ENCODE data around the gene GNL1.
A peak's percentile ranks its signal among the peaks of the same experiment; 100 is the strongest.
"Not testable (repeated sequence)": the region's sequence is repeated elsewhere in the genome, so short reads cannot be mapped to it uniquely, and the experiment has no call there.

Gene GNL1

DNA sequence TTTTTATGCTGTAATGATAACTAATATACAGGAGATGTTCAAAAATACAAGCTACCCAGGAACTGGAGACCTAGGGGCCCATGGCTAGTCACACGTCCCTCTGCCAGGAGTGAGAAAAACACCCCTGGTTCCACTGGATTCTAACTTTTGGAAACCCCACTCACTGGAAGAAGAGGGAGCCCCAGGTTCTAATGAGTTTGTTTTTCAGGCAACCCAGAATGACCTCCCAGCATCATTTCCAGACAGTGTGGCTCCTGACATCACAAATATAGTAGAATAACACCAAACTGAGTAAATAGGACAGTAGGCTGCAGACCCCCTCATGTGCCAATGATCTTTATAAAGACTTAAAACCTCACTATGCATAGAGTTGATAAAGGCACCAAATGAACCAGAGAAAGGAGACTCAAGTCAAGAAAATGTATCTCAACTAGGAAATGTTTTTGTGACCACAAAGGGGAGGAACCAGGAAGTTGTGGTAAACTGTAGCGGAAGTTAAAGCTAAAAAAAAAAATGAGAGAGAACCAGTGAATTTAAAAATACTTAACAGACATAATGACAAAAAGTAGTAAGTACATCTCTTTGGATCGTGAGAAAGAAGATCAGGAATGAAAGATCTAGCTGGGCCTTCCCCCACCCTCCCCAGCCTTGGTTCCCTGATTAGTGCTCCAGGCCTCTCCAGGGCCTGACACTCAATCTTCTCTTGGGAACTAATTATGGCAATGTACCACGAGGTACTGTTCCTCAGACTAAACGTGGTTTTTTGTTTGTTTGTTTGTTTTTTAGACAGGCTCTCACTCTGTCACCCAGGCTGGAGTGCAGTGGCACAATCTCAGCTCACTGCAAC, 47.2 kb downstream of the GNL1 start:
- DNase-seq (ENCODE audit: extremely low spot score): peak; percentile 50
- no peak for TF ChIP-seq CTCF (IDR thresholded peaks at IDR 0.05; ENCODE audit: control extremely low read depth, extremely low read depth, low read depth, missing control alignments)
- ChIA-PET POLR2A (interaction anchor here (1.0 to 1.4 kb wide), 3 partner anchors 15 to 106 kb away, joined by 3 to 5 read pairs (median 4); no protein-coding TSS in a partner anchor), CTCF (interaction anchor here (1.0 to 5.1 kb wide), 11 partner anchors 9 to 164 kb away, joined by 3 to 27 read pairs (median 5); partner anchors contain the start of gene DHX16)

GRCh38 chr6:30507849-30508827, 48.2 kb downstream of the GNL1 start:
- CTCF ChIA-PET: interaction anchor here (1.1 to 5.1 kb wide), 7 partner anchors 11 to 37 kb away, joined by 3 to 27 read pairs (median 5); no protein-coding TSS in a partner anchor

GRCh38 chr6:30500421-30501355, 55.6 kb downstream of the GNL1 start:
- POLR2A ChIA-PET: no interaction called here
- CTCF ChIA-PET: interaction anchor here (1.0 to 6.6 kb wide), 7 partner anchors 8 to 43 kb away, joined by 3 to 49 read pairs (median 11); no protein-coding TSS in a partner anchor
- DNase-seq (ENCODE audit: extremely low spot score): no peak
- no peak for TF ChIP-seq CTCF (IDR thresholded peaks at IDR 0.05; ENCODE audit: control extremely low read depth, extremely low read depth, low read depth, missing control alignments)

More at GRCh38 chr6:30507849-30508827, 48.2 kb downstream of the GNL1 start:
- DNase-seq (ENCODE audit: extremely low spot score): peak; percentile 29
- no peak for TF ChIP-seq CTCF (IDR thresholded peaks at IDR 0.05; ENCODE audit: control extremely low read depth, extremely low read depth, low read depth, missing control alignments)
- POLR2A ChIA-PET: interaction anchor here (1.0 kb wide), 1 partner anchor 14 kb away, joined by 3 read pairs; no protein-coding TSS in a partner anchor

DNA sequence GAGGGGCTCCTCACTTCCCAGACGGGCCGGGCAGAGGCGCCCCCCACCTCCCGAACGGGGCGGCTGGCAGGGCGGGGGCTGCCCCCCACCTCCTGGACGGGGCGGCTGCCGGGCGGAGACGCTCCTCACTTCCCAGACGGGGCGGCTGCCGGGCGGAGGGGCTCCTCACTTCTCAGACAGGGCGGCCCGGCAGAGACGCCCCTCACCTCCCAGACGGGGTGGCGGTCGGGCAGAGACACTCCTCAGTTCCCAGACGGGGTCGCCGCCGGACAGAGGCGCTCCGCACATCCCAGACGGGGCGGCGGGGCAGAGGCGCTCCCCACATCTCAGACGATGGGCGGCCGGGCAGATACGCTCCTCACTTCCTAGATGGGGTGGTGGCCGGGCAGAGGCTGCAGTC, 57.6 kb downstream of the GNL1 start:
- POLR2A ChIA-PET; DNase-seq (ENCODE audit: extremely low spot score): not testable (repeated sequence)
- CTCF ChIA-PET: interaction anchor here (3.8 kb wide), 1 partner anchor 14 kb away, joined by 16 read pairs; no protein-coding TSS in a partner anchor

GRCh38 chr6:30497714-30498113, 58.6 kb downstream of the GNL1 start:
- ChIA-PET CTCF (interaction anchor here (1.6 to 3.3 kb wide), 2 partner anchors 11 to 46 kb away, joined by 3 to 26 read pairs; no protein-coding TSS in a partner anchor), POLR2A (no interaction called here)
- TF ChIP-seq CTCF (IDR thresholded peaks at IDR 0.05; ENCODE audit: control extremely low read depth, extremely low read depth, low read depth, missing control alignments): no peak
- no peak for DNase-seq (ENCODE audit: extremely low spot score)

- POLR2A ChIA-PET; DNase-seq (ENCODE audit: extremely low spot score): not testable (repeated sequence)
- CTCF ChIA-PET: interaction anchor here (0.8 to 3.3 kb wide), 5 partner anchors 11 to 99 kb away, joined by 3 to 26 read pairs (median 3); no protein-coding TSS in a partner anchor
These were observed 59.1 kb downstream of the GNL1 start for GRCh38 chr6:30497261-30497599.

Measured in GM10248 (cell line).